ENCODE results near the gene BTBD9.

GRCh38 chr6:38239719-38240451, 399.8 kb downstream of the BTBD9 start:
- TF ChIP-seq CTCF (IDR thresholded peaks at IDR 0.05; ENCODE audit: borderline replicate concordance, extremely low read depth, low read length, poor library complexity, severe bottlenecking), result no peak
- TF ChIP-seq EZH2 (IDR thresholded peaks at IDR 0.05; ENCODE audit: borderline replicate concordance, low read depth, low read length, severe bottlenecking), result no peak

Data from DND-41 (cell line).